SU-DHL-6 (cell line): ENCODE results near the gene GPR137C.

Experiments used
- H2AFZ ChIP-seq: fragments of 200-600 bp; sonication (generic); 2 replicates; pipeline ENCODE4 v1.6.1; 2014; ENCODE audit warnings: low read depth, mild to moderate bottlenecking, moderate library complexity, mixed read lengths, antibody characterized with exemption, low read length; ENCODE audit not compliant: severe bottlenecking
- H3F3A ChIP-seq: fragments of 200-600 bp; shearing (Covaris generic); 2 replicates; pipeline ENCODE4 v1.6.0; 2016; ENCODE audit warnings: antibody characterized with exemption, mild to moderate bottlenecking; ENCODE audit not compliant: insufficient read depth
- H3K27ac ChIP-seq: fragments of 200-600 bp; sonication (generic); 2 replicates; pipeline ENCODE4 v1.5.1; 2016; ENCODE audit warnings: low read depth, mild to moderate bottlenecking, low read length, moderate library complexity, mixed read lengths
- H3K27me3 ChIP-seq: fragments of 200-600 bp; sonication (generic), shearing (Covaris generic); 2 replicates; pipeline ENCODE4 v1.6.0; 2014; ENCODE audit warnings: mild to moderate bottlenecking, low read length
- H3K36me3 ChIP-seq: fragments of 200-600 bp; sonication (generic); 2 replicates; pipeline ENCODE4 v1.6.1; 2014; ENCODE audit warnings: mild to moderate bottlenecking, low read length, mixed read lengths
- H3K4me2 ChIP-seq: fragments of 300-600, 200-600 bp; shearing (Covaris generic), sonication (generic); 2 replicates; pipeline ENCODE4 v1.6.0; 2014; ENCODE audit warnings: low read length, low read depth, mild to moderate bottlenecking; ENCODE audit not compliant: poor library complexity, severe bottlenecking
- H3K4me3 ChIP-seq: fragments of 200-600 bp; sonication (generic); 2 replicates; pipeline ENCODE4 v1.5.1; 2014; ENCODE audit warnings: antibody characterized with exemption, low read length, mild to moderate bottlenecking, mixed read lengths; ENCODE audit not compliant: insufficient read depth, poor library complexity, severe bottlenecking
- H3K79me2 ChIP-seq: fragments of 200-600 bp; sonication (generic); 2 replicates; pipeline ENCODE4 v1.6.1; 2014; ENCODE audit warnings: mild to moderate bottlenecking, low read length, moderate library complexity; ENCODE audit not compliant: insufficient read depth
- H3K9ac ChIP-seq: fragments of 200-600 bp; sonication (generic); 2 replicates; pipeline ENCODE4 v1.7.0; 2014; ENCODE audit warnings: mild to moderate bottlenecking, low read length
- H3K9me2 ChIP-seq: fragments of 200-600 bp; sonication (generic); replicated peaks from 2 replicates; pipeline ENCODE4 v1.6.1; 2014; ENCODE audit warnings: low read length; ENCODE audit not compliant: insufficient read depth
- H3K9me3 ChIP-seq: fragments of 200-600 bp; sonication (generic); 2 replicates; pipeline ENCODE4 v1.6.1; 2014; ENCODE audit warnings: low read length, mixed read lengths; ENCODE audit not compliant: insufficient read depth
- H4K20me1 ChIP-seq: fragments of 200-600 bp; sonication (generic); 2 replicates; pipeline ENCODE4 v1.6.1; 2014; ENCODE audit warnings: low read depth, mild to moderate bottlenecking, antibody characterized with exemption, low read length, moderate library complexity, mixed read lengths
- CTCF ChIP-seq: fragments of 200-600 bp; sonication (generic); IDR thresholded peaks from one replicate; pipeline ENCODE4 v1.5.1; 2017; ENCODE audit warnings: antibody characterized with exemption, mild to moderate bottlenecking, low read length, moderate library complexity; ENCODE audit not compliant: insufficient read depth, poor library complexity, severe bottlenecking
- EZH2phosphoT487 ChIP-seq: fragments of 200-600 bp; sonication (generic), shearing (Covaris generic); conservative IDR thresholded peaks from 2 replicates; pipeline ENCODE4 v1.6.1; 2018; ENCODE audit warnings: mild to moderate bottlenecking, antibody characterized with exemption, low read length, moderate library complexity, mixed read lengths

Gene GPR137C

GRCh38 chr14:52661314-52661713, 108.7 kb downstream of the GPR137C start:
- H3K36me3 ChIP-seq: peaks cover 24% of the 10 kb centered on the region; the same call in 1 of the 2 replicates
- no peak overlapping the region for H3K27ac ChIP-seq
- no peak overlapping the region for H3K4me3 ChIP-seq
- no peak overlapping the region for H3K9ac ChIP-seq
- H3K9me3 ChIP-seq: no peaks in the 10 kb centered on the region
- no peaks in the 10 kb centered on the region for H3K79me2 ChIP-seq
- no peak overlapping the region for H3K4me2 ChIP-seq
- no peaks in the 10 kb centered on the region for H3F3A ChIP-seq
- no peaks in the 10 kb centered on the region for H3K27me3 ChIP-seq
- no peaks in the 10 kb centered on the region for H4K20me1 ChIP-seq
- no peak overlapping the region for H2AFZ ChIP-seq
- no peak for TF ChIP-seq CTCF
- TF ChIP-seq EZH2phosphoT487: no peak
- no peaks in the 10 kb centered on the region for H3K9me2 ChIP-seq

GRCh38 chr14:52663850-52664249, 111.2 kb downstream of the GPR137C start:
- no peak overlapping the region for H2AFZ ChIP-seq
- no peaks in the 10 kb centered on the region for H4K20me1 ChIP-seq
- no peak overlapping the region for H3K4me2 ChIP-seq
- no peak overlapping the region for H3K4me3 ChIP-seq
- no peaks in the 10 kb centered on the region for H3K9me3 ChIP-seq
- TF ChIP-seq CTCF (no peak), EZH2phosphoT487 (no peak)
- H3K9ac ChIP-seq: no peak overlapping the region
- peaks cover 17% of the 10 kb centered on the region; the same call in 1 of the 2 replicates for H3K36me3 ChIP-seq
- no peaks in the 10 kb centered on the region for H3K9me2 ChIP-seq
- peaks cover under 1% of the 10 kb centered on the region; the same call in 1 of the 2 replicates for H3F3A ChIP-seq
- H3K79me2 ChIP-seq: no peaks in the 10 kb centered on the region
- no peaks in the 10 kb centered on the region for H3K27me3 ChIP-seq
- H3K27ac ChIP-seq: no peak overlapping the region

GRCh38 chr14:52678591-52678990, 126.0 kb downstream of the GPR137C start:
- H3K9ac ChIP-seq: no peak overlapping the region
- no peaks in the 10 kb centered on the region for H4K20me1 ChIP-seq
- H3K9me3 ChIP-seq: no peaks in the 10 kb centered on the region
- H3K36me3 ChIP-seq: peaks cover 36% of the 10 kb centered on the region
- no peak overlapping the region for H3K4me3 ChIP-seq
- no peak overlapping the region for H3K4me2 ChIP-seq
- H3K9me2 ChIP-seq: no peaks in the 10 kb centered on the region
- no peaks in the 10 kb centered on the region for H3K27me3 ChIP-seq
- no peak overlapping the region for H3K27ac ChIP-seq
- H3F3A ChIP-seq: no peaks in the 10 kb centered on the region
- no peak overlapping the region for H2AFZ ChIP-seq
- TF ChIP-seq EZH2phosphoT487 (no peak), CTCF (no peak)
- H3K79me2 ChIP-seq: peaks cover 8% of the 10 kb centered on the region
